HG02588 (cell line): ENCODE measurements around the gene SELENOF.
"Not testable (repeated sequence)": the region's sequence is repeated elsewhere in the genome, so short reads cannot be mapped to it uniquely, and the experiment has no call there.

Source experiments
- ATAC-seq: cut with Tn5 transposase; IDR thresholded peaks from one replicate; pipeline ENCODE4 v1.9.1; 2021; ENCODE audit warnings: mild to moderate bottlenecking, moderate library complexity; ENCODE audit not compliant: unreplicated experiment

SELENOF gene

DNA sequence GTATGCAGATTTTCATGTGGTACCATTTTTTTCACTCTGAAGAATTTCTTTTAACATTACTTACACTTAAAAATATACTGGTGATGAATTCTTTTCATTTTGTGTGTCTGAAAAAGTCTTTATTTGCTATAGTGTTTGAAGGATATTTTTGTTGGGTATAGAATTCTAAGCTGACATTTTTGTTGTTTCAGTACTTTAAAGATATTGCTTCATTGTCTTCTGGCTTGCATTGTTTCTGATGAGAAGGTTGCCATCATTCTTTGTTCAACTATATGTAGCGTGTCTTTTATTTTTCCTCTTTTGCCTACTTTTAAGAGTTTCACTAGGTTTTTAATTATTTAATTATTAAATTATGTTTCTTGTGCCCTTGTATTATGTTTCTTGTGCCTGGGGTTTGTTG lies 8.5 kb upstream of the SELENOF start:
- ATAC-seq: no peak

DNA sequence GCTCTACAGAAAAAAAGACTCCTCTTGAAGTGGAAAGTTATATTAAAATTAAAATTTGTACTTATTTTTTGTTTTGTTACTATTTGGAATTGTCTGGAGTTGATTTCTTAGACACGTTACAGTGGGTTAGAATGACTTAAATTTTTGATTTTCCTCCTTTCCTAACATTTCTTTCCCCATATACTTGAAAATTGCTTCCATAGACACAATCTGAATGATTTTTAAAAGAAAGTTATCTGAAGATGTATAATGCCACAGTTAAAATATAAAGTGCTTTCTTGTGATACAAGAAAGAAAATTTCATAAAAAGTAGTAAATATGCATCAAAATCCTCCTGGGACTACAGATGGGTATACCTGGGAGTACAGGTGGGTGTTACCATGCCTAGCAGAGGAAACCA lies 2.8 kb upstream of the SELENOF start:
- no peak for ATAC-seq

DNA sequence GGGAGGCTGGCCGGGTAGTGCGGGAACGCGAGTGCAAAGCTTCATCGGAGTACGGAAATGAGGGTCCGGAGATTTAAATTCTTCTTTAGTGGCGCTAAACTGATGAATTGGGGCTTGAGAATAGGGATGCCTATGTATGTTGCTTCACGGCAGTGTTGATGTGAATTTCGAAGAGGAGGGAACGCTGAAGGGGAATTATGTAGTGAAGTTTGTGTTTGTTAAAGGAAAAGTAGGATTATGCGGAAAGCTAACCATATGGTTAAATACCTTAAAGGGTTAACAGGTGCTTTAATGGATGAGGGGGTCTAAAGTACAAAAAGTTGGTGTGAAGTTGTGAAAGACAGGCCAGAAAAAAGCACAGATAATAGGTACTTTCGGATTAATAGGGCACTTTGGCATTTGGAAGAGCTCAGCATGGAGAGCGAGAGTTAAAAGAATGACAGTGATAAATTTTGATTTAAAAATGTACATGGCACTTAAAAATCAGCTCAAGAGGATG lies 1.9 kb upstream of the SELENOF start:
- ATAC-seq: no peak

DNA sequence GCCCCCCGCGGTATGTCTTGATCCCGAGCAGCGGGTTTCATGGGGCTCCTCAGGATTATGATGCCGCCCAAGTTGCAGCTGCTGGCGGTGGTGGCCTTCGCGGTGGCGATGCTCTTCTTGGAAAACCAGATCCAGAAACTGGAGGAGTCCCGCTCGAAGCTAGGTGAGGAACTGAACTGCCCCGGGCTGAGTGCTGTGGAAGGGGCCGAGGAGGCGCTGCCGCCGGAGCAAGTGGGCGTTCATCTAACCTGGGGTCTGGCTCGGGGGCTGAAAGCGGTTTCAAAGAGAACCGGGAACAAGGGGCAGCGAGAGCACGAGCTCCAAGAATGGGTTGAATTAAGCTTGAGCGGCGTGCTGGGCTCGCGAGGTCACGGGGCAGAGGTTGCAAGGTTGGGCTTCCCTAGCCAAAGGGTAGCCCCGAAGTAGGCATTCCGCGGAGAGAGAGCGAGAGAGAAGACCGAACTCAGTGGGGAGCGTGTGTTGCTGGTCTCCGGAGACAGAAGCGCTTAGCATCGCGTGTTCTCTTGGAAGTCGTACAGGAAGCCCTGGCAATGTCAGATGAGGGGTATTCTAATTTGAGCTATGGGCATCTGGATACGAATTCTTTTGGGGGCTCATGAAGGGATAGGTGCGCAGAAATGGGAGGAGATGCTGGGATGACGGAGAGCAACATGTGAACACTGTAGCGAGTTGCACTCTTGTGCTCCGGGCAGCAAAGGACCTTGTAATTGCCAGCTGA lies 1.2 kb upstream of the SELENOF start:
- peak; percentile 18 for ATAC-seq

DNA sequence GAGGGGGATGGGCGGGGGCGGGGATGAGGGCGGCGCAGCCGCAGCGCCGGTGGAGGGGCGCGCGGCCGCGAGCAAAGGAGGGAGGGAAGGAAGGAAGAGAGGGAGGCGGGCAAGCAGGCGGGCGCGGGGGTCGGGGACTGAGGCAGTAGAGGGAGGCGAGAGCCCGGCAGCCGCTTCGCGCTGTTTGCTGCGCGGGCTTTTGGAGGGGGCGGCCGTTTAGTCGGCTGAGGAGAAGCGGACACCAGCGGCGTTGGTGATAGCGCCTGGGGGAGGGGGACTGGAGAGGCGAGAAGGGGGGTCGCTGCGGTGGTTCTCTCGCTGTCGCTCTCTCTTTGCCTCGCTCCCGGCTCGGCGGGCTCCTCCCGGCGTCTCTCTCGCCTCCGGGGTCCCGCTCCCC lies 673 bp upstream of the SELENOF start, which contains the start of gene HS2ST1:
Gene HS2ST1, plus strand, starts transcription at position 35 of the 397 bp plus-strand sequence.
- ATAC-seq: no peak

DNA sequence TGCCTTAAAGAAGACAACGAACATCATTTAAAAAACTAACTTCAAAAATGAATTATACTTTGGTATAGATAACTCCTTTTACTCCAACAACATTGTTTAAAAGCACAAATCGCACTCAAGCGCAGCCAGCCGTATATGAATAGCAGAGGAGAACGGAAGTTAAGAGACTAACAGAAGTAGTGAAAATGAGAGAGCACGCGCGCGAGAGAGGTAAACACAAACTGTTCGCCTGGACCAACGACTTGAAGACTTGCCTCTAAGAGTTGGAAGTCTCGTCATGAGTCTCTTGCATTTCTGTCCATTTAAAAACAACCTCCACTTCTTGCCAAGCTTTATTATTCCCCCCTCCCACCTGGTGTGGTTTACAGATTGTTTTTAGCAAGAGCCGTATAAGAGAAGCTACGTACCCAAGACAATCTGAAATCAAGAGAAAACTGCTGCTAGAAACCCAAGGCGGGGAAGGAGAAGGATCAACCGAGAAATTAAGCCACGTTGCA lies 479 bp downstream of the SELENOF start:
- no peak for ATAC-seq

DNA sequence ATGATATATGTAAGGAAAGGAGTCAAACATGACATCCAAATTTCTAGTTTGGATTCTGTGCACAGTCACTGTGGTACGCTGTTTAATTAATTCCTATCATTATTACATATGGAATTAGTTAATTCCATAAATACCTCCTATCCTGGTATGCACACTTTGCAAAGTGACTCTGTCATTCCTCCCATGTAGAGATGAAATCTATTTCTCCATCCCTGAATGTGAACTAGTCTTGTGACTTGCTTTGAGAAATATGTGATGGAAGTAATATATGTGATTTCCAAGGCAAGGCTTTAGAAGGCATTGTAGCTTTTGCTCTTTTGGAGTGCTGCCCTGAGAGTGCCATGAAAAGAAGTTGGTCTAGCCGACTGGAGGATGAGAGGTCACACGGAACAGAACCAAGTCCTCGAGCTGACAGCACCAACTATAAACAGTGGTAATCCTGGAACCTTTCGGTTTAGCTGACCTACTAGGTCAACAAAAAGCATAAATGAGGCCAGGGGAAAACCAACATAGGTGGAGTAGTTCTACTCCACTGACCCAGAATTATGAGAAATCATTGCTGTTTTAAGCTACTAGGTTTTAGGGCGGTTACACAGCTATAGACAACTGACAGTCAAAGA lies 1.5 kb downstream of the SELENOF start:
- no peak for ATAC-seq

DNA sequence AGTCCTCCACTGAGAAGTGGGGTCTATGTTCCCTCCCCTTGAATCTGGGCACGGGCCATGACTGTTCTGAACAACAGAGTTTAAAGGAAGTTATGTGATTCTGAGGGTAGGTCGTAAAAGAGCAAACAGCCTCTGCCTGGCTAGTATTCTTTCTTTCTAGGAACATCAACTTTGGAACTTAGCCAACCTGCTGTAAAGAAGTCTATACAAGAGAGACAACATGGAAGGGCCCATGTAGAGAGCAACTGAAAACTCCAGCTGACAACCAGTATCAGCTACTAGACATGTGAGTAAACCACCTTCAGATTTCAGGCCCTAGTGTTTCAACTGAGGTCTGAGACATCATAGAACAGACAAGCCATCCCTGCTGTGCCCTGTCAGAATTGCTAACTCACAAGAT lies 7.5 kb downstream of the SELENOF start:
- ATAC-seq: no peak

DNA sequence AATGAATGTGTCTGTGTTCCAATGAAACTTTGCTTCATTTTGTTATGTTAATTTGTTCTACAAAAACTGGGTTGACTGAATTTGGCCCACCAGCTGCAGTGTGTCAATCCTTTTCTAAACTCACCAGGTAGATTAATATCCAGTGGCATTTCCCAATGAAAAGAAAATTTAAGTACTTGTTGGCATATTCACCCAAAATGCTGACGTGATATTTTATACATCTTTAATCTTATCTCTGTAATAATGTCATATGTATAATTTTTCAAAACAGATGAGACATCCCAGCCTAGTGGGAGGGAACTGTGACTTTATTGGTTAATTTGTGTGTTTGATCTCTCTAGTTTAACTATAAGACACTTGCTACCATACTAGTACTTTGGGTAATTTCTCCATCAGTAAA lies 8.1 kb downstream of the SELENOF start:
- no peak for ATAC-seq

DNA sequence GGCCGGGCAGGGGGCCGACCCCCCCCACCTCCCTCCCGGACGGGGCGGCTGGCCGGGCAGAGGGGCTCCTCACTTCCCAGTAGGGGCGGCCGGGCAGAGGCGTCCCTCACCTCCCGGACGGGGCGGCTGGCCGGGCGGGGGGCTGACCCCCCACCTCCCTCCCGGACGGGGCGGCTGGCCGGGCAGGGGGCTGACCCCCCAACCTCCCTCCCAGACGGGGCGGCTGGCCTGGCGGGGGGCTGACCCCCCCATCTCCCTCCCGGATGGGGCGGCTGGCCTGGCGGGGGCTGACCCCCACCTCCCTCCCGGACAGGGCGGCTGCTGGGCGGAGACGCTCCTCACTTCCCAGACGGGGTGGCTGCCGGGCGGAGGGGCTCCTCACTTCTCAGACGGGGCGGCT lies 14.5 kb downstream of the SELENOF start:
- not testable (repeated sequence) for ATAC-seq

DNA sequence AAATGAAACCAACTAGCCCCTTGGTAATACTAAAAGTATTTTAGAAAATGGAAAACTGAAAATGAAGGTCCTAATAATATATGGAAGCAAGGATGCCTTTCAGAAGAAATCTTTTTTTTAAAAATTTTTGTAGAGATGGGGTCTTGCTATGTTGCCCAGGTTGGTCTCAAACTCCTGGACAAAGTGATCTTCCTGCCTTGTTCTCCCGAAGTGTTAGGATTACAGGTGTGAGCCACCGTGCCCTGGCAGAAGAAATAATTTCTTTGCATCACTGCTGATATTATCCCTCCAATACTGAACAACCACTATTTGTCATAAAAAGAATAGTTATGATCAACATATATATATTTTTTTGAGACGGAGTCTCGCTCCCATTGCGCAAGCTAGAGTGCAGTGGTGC lies 25.6 kb downstream of the SELENOF start:
- ATAC-seq: no peak

DNA sequence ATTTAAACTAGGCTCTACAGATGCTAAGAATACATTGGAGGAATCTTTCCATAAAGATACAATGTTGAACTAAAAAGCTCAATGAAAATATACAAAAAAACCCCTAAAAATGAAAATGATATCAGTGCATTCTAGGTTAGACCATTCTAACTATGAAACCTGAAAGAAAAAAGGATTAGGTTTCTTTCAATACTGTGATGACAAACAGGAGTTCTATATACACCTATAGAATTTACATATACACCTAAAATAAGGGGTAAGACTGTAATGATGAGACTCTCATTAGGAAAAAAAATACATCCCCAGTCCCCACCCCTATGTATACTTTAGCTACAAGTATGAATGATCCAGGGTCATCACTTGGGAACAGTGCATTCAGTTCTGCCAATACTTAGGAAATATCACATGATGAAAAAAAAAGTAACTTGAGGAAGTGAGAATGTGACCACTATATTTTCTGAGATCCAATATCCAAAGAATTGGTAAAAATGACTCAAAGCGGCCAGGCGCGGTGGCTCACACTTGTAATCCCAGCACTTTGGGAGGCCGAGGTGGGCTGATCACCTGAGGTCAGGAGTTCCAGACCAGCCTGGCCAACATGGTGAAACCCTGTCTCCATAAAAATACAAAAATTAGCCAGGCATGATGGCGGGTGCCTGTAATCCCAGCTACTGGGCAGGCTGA lies 26.3 kb downstream of the SELENOF start:
- ATAC-seq: no peak

DNA sequence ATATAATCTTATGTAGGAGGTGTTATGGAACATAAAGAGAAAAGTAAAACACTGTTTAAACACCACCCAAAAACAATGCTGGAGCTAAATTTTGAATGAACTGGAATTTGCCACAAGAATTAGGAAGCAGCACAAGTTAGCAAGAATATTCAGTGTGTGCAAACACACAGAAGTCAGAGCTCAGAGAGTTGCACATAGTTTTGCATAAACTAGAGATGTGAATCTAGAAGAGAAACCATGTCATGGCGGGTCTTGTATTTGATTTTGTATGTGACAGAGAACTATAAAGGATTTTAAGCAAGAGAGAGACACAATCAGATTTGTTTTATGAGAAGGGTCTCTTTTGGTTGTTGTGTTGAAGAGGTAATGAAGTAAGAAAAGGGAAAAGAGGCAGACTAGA lies 38.2 kb downstream of the SELENOF start:
- ATAC-seq: no peak

DNA sequence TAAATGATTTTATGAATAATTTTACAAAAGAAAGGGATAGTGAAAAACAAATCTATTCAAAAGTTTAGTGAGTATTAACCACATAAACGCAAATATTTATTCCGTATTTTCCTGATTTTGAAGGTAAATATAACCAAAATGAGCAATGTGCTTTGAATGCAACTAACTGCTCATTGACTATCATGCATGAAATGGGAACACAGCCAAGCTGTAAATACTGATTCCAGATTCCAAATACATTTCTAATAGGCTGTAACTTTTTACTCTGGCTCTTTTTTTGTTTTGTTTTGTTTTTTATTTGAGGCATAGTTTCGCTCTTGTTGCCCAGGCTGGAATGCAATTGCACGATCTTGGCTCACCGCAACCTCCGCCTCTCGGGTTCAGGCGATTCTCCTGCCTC lies 41.8 kb downstream of the SELENOF start:
- ATAC-seq: no peak

DNA sequence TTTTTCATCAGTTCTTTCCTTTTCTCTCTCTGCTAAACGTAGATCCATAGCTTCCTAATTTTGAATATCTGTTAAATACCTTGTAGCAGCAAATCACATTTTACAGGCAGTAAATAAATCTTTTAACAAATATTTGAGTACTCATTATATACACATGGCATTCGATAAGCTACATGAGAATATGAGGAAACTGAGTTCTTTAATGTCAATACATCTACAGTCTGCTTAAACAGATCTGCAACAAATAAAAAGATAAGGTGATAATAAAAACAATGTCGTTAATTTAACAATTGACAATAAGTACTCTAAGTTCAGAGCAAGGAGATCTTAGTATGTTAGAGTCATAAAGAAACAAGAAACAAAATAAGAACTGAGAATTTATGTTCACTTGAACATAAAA lies 42.9 kb downstream of the SELENOF start:
- ATAC-seq: no peak

DNA sequence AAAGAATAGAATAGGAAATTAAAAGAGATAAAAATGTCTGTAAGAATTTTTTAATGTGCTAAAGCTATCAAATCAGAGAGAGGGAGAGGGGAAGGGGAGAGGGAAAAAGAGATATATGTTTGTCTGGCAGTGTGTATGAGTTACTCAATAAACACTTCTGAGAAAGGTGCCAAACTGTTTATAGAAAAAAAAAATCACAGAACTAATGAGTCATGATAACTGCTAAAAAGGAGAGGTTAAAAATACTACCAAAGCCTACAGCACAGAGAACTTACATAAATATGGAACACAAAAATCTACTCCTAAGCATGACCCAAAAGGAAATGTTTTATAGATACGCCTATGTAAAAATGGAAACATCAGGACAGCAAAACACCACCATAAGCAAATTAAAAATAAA lies 45.4 kb downstream of the SELENOF start:
- ATAC-seq: no peak

DNA sequence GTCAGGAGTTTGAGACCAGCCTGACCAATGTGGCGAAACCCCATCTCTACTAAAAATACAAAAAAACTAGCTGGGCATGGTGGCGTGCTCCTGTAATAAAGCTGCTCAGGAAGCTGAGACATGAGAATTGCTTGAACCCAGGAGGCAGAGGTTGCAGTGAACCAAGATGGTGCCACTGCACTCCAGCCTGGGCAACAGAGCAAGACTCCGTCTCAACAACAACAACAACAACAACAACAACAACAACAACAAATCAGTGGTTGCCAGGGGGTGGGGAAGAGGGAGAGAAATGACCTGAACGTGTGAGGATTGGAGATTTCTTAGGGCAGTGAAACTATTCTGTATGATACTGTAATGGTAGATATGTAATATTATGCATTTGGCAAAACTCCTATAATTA lies 46.6 kb downstream of the SELENOF start:
- ATAC-seq: not testable (repeated sequence)

DNA sequence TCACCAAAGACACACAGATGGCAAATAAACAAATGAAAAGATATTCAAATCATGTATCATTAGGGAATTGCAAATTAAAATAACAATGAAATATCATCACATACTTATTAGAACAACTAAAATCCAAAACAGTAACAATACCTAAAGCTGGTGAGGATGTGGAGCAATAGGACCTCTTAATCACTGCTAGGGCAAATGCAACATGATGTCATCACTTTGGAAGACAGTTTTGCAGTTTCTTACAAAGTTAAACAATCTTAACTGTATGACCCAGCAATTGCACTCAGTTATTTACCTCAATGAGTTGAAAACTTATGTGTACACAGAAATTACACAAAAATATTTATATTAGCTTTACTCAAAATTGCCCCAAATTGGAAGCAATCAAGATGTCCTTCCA lies 47.3 kb downstream of the SELENOF start:
- no peak for ATAC-seq

DNA sequence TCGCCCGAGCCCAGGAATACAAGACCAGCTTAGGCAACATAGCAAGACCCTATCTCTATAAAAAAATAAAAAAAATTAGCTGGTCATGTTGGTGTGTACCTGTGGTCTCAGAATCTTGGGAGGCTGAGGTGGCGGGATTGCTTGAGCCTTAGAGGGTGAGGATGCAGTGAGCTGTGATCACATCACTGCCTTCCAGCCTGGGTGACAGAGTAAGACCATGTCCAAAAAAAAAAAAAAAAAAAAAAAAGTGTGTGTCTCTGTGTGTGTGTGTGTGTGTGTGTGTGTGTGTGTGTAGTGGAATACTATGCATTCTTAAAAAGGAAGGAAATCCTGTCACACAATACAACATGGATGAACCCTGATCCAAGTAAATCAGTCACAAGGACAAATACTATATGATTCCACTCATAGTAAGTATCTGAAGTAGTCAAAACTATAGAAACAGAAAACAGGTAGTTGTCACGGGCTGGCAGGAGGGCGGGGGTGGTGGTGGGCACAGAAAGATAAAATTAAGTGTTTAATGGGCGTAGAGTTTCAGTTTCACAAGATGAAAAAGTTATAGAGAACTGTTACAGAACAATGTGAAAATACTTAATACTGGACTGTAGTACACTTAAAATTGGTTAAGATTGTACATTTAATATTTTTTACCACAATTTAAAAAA lies 47.8 kb downstream of the SELENOF start:
- peak; percentile 70 for ATAC-seq

DNA sequence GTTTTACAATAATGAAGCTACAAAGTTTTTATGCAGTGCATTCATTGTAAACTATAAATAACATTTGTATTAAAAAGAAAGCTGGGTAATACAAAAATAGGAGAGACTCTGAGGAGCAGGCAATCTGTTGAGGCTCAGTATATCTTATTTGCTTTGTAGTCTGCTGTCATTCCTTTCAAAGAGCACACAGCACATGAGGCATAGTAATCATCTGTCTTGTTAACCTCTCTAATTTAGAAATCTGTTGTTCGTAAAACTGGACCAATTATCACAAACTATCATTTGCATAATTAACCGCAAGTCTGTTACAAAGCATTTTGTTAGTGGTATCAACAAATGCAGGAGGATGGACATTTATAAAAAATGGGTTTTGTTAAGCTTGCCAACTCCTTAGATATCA lies 51.0 kb downstream of the SELENOF start:
- ATAC-seq: no peak

DNA sequence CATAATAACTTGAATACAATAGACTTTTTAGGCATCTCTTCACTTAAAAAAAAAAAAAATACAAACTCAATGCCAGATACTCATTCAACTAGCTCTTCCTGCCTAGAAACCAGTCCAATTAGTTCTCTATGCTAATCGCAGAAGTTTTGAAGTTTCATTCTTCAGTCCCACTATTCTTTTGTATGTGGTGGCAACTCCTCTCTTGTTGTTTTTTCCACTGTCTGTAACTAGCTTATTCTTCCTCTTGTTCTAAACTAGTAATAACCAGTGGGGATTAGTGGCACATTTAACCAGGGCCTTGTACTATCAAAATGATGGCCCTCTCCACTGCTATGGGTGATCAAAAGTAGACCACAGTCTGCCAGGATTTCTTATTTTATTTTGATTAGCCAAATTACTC lies 52.5 kb downstream of the SELENOF start:
- ATAC-seq: no peak
